HEK293 (cell line): ENCODE measurements around the gene PBX3.

Source experiments
- CTCF ChIP-seq: fragments of 450-650 bp; formaldehyde crosslinking; IDR thresholded peaks from 2 replicates; pipeline ENCODE4 v1.5.1; 2016; ENCODE audit warnings: missing biosample characterization, missing genetic modification characterization
- KLF10 ChIP-seq: fragments of 450-650 bp; IDR thresholded peaks from 2 replicates; pipeline ENCODE4 v1.5.1; 2018; ENCODE audit warnings: missing biosample characterization, mild to moderate bottlenecking, missing genetic modification characterization
- OVOL3 ChIP-seq: fragments of 450-650 bp; formaldehyde crosslinking; IDR thresholded peaks from 2 replicates; pipeline ENCODE4 v1.5.1; 2016; ENCODE audit warnings: missing biosample characterization, missing genetic modification characterization
- YY1 ChIP-seq: fragments of 450-650 bp; formaldehyde crosslinking; IDR thresholded peaks from 2 replicates; pipeline ENCODE4 v1.5.1; 2018; ENCODE audit warnings: missing biosample characterization, missing genetic modification characterization
- ZBTB1 ChIP-seq: fragments of 450-650 bp; formaldehyde crosslinking; IDR thresholded peaks from 2 replicates; pipeline ENCODE4 v1.5.1; 2016; ENCODE audit warnings: missing biosample characterization, missing genetic modification characterization
- ZNF121 ChIP-seq: fragments of 450-650 bp; formaldehyde crosslinking; IDR thresholded peaks from 2 replicates; pipeline ENCODE4 v1.5.1; 2016; ENCODE audit warnings: missing biosample characterization, missing genetic modification characterization
- ZNF16 ChIP-seq: fragments of 450-650 bp; formaldehyde crosslinking; IDR thresholded peaks from 2 replicates; pipeline ENCODE4 v1.5.1; 2016; ENCODE audit warnings: low read depth, missing biosample characterization, missing genetic modification characterization
- ZNF341 ChIP-seq: fragments of 450-650 bp; formaldehyde crosslinking; IDR thresholded peaks from 2 replicates; pipeline ENCODE4; 2016; ENCODE audit warnings: low read depth, missing biosample characterization, missing genetic modification characterization
- ZNF426 ChIP-seq: fragments of 450-650 bp; formaldehyde crosslinking; IDR thresholded peaks from 2 replicates; pipeline ENCODE4 v1.5.1; 2017; ENCODE audit warnings: missing biosample characterization, missing genetic modification characterization, mild to moderate bottlenecking, inconsistent platforms, moderate library complexity
- ZNF610 ChIP-seq: fragments of 450-650 bp; formaldehyde crosslinking; IDR thresholded peaks from 2 replicates; pipeline ENCODE4 v1.5.1; 2016; ENCODE audit warnings: missing biosample characterization, missing genetic modification characterization, borderline replicate concordance
- ZNF776 ChIP-seq: fragments of 450-650 bp; formaldehyde crosslinking; IDR thresholded peaks from 2 replicates; pipeline ENCODE4 v1.5.0; 2017; ENCODE audit warnings: missing biosample characterization, missing genetic modification characterization, borderline replicate concordance
- ZNF791 ChIP-seq: fragments of 450-650 bp; formaldehyde crosslinking; IDR thresholded peaks from 2 replicates; pipeline ENCODE4 v1.5.1; 2016; ENCODE audit warnings: missing biosample characterization, missing genetic modification characterization
- ZSCAN18 ChIP-seq: fragments of 450-650 bp; formaldehyde crosslinking; IDR thresholded peaks from 2 replicates; pipeline ENCODE4 v1.5.1; 2016; ENCODE audit warnings: missing biosample characterization, missing genetic modification characterization

DNA sequence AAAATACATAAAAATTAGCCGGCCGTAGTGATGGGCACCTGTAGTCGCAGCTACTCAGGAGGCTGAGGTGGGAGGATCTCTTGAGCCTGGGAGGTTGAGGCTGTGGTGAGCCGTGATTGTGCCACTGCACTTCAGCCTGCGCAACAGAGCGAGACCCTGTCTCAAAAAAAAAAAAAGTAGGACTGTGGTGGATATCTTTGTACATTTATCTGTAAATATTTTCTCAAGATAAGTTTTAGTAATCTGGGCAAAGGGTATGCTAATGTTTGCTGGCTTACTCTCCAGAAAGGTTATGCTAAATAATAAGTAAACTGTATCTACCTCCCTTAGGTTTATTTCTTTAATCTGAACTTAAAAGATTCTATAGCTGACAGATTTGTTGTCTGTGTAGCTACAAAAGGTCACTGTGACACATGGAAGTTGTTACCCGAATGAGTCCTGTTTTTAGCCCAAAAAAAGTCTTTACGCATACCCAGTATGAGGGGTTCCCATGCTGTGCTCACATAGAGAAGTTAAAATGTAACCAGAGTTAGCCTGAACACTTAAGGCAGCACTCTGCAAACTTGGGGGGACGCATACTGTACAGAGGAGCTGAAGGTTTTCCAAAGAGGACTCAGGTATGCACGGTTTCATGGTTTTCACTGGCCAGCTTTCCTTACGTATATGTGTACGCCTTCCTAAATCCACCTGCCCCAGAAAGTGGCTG is 206.3 kb downstream of the PBX3 start:
- no peak for TF ChIP-seq ZNF776 (tag by site-specific recombination)
- no peak for TF ChIP-seq CTCF
- no peak for TF ChIP-seq ZNF121 (tag by site-specific recombination)
- TF ChIP-seq ZSCAN18 (tag by site-specific recombination), result no peak
- TF ChIP-seq ZNF791, result no peak
- TF ChIP-seq ZBTB1 (tag by site-specific recombination), result no peak
- TF ChIP-seq YY1 (tag by site-specific recombination), result no peak
- TF ChIP-seq OVOL3 (tag by site-specific recombination), result no peak
- TF ChIP-seq ZNF426 (tag by site-specific recombination), result no peak
- no peak for TF ChIP-seq KLF10
- no peak for TF ChIP-seq ZNF610 (tag by site-specific recombination)
- no peak for TF ChIP-seq ZNF341 (tag by site-specific recombination)
- no peak for TF ChIP-seq ZNF16 (tag by site-specific recombination)
